ENCODE data around the gene DPP3.

GRCh38 chr11:66524304-66525040 lies 44.2 kb downstream of the DPP3 start:
- TF ChIP-seq, protein P1, sequence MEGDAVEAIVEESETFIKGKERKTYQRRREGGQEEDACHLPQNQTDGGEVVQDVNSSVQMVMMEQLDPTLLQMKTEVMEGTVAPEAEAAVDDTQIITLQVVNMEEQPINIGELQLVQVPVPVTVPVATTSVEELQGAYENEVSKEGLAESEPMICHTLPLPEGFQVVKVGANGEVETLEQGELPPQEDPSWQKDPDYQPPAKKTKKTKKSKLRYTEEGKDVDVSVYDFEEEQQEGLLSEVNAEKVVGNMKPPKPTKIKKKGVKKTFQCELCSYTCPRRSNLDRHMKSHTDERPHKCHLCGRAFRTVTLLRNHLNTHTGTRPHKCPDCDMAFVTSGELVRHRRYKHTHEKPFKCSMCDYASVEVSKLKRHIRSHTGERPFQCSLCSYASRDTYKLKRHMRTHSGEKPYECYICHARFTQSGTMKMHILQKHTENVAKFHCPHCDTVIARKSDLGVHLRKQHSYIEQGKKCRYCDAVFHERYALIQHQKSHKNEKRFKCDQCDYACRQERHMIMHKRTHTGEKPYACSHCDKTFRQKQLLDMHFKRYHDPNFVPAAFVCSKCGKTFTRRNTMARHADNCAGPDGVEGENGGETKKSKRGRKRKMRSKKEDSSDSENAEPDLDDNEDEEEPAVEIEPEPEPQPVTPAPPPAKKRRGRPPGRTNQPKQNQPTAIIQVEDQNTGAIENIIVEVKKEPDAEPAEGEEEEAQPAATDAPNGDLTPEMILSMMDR (IDR thresholded peaks at IDR 0.05) = no peak
- TF ChIP-seq POLR2A (IDR thresholded peaks at IDR 0.05) (no peak), POLR2AphosphoS5 (IDR thresholded peaks at IDR 0.05) (no peak), EP300 (IDR thresholded peaks at IDR 0.05; ENCODE audit: low read depth) (no peak)

Measured in transverse colon (tissue), 4 donors.